ENCODE data around the gene INPP5F. TPM values are rescaled to one million over a fixed set of nuclear protein-coding genes. Genes with fewer than 3 reads are reported as not detected.

INPP5F gene
- total and polyA plus RNA-seq, 9 of the 15 experiments (the other 6 are each of a cell fraction or from before 2014, with no cell fraction given): 1.6 to 7.3 (median 6.0) TPM

DNA sequence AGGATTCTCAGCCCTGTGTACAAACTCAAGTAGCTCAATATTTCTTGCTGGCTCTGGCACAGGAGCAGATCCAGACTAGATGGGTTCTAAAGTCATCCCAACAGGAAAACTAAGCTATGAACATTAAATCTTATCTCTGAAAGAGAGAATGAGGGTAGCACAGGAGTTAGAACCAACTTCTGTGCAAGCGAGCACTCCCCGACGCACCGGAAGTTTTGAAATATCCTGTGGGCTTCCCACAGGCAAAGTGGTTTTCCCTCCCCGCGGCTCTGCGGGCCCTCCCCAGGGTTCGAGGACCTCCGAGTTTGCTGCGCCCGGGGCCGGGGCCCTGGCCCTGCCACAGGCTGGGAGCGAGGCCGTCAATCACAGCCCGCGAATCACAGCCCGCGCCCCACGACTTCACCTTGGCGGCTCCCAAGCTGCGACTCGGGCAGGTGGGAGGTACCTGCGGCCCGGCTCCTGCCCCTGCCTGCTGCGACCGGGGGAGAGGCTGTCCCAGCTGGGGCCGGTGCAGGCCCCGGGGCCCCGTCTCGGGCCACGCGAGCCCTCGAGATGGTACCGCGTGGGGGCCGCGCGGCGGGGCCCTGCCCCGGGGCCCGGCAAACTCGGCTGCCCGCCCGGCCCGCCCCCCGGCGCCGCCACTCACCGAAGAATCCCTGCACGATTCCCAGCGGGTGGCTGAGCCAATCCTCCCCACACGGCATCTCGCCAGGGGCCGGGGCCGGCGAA is 146.2 kb downstream of the INPP5F start (continued):
- no peak for TF ChIP-seq ELF4 (CRISPR knock-in tag; IDR thresholded peaks at IDR 0.05)
- TF ChIP-seq ZNF232 (CRISPR knock-in tag; IDR thresholded peaks at IDR 0.05): no peak
- TF ChIP-seq RBM22 (IDR thresholded peaks at IDR 0.05; ENCODE audit: low read depth, low read length, poor library complexity, severe bottlenecking): no peak
- TF ChIP-seq ZNF76 (CRISPR knock-in tag; IDR thresholded peaks at IDR 0.05; ENCODE audit: borderline replicate concordance): no peak
- TF ChIP-seq ZNF766 (CRISPR knock-in tag; conservative IDR thresholded peaks at IDR 0.05): 0 out of 2 replicates have a peak, but pooled peaks have one; percentile 7
- TF ChIP-seq, protein P1, sequence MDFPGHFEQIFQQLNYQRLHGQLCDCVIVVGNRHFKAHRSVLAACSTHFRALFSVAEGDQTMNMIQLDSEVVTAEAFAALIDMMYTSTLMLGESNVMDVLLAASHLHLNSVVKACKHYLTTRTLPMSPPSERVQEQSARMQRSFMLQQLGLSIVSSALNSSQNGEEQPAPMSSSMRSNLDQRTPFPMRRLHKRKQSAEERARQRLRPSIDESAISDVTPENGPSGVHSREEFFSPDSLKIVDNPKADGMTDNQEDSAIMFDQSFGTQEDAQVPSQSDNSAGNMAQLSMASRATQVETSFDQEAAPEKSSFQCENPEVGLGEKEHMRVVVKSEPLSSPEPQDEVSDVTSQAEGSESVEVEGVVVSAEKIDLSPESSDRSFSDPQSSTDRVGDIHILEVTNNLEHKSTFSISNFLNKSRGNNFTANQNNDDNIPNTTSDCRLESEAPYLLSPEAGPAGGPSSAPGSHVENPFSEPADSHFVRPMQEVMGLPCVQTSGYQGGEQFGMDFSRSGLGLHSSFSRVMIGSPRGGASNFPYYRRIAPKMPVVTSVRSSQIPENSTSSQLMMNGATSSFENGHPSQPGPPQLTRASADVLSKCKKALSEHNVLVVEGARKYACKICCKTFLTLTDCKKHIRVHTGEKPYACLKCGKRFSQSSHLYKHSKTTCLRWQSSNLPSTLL (IDR thresholded peaks at IDR 0.05): no peak
- TF ChIP-seq SNIP1 (IDR thresholded peaks at IDR 0.05; ENCODE audit: low read depth): no peak
- TF ChIP-seq ZNF707 (CRISPR knock-in tag; conservative IDR thresholded peaks at IDR 0.05): no peak
- no peak for TF ChIP-seq CCNT2 (IDR thresholded peaks at IDR 0.05; ENCODE audit: borderline replicate concordance, extremely low read depth, insufficient read length, low read depth, low read length)
- TF ChIP-seq ZNF717 (CRISPR knock-in tag; IDR thresholded peaks at IDR 0.05): no peak
- no peak for TF ChIP-seq CEBPG (CRISPR knock-in tag; IDR thresholded peaks at IDR 0.05)
- 0 out of 4 replicates have a peak, but pooled peaks of 1 of the 2 experiments have one; percentile 30 for TF ChIP-seq CEBPG (tag; conservative IDR thresholded peaks at IDR 0.05 in 1 of 2, IDR thresholded peaks at IDR 0.05 in 1 of 2)
- TF ChIP-seq, protein P2, sequence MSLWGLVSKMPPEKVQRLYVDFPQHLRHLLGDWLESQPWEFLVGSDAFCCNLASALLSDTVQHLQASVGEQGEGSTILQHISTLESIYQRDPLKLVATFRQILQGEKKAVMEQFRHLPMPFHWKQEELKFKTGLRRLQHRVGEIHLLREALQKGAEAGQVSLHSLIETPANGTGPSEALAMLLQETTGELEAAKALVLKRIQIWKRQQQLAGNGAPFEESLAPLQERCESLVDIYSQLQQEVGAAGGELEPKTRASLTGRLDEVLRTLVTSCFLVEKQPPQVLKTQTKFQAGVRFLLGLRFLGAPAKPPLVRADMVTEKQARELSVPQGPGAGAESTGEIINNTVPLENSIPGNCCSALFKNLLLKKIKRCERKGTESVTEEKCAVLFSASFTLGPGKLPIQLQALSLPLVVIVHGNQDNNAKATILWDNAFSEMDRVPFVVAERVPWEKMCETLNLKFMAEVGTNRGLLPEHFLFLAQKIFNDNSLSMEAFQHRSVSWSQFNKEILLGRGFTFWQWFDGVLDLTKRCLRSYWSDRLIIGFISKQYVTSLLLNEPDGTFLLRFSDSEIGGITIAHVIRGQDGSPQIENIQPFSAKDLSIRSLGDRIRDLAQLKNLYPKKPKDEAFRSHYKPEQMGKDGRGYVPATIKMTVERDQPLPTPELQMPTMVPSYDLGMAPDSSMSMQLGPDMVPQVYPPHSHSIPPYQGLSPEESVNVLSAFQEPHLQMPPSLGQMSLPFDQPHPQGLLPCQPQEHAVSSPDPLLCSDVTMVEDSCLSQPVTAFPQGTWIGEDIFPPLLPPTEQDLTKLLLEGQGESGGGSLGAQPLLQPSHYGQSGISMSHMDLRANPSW (CRISPR knock-in tag; IDR thresholded peaks at IDR 0.05): no peak
- no peak; the same call in 1 of the 2 replicates for TF ChIP-seq ARID4B (CRISPR knock-in tag; IDR thresholded peaks at IDR 0.05)
- no peak for TF ChIP-seq ERF (CRISPR knock-in tag; IDR thresholded peaks at IDR 0.05)
- TF ChIP-seq PHF20 (IDR thresholded peaks at IDR 0.05; ENCODE audit: partially characterized antibody): no peak
- TF ChIP-seq, protein P3, sequence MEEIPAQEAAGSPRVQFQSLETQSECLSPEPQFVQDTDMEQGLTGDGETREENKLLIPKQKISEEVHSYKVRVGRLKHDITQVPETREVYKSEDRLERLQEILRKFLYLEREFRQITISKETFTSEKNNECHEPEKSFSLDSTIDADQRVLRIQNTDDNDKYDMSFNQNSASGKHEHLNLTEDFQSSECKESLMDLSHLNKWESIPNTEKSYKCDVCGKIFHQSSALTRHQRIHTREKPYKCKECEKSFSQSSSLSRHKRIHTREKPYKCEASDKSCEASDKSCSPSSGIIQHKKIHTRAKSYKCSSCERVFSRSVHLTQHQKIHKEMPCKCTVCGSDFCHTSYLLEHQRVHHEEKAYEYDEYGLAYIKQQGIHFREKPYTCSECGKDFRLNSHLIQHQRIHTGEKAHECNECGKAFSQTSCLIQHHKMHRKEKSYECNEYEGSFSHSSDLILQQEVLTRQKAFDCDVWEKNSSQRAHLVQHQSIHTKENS (CRISPR knock-in tag; IDR thresholded peaks at IDR 0.05): no peak

Data from K562 (cell line).